Psoas muscle (tissue), 8 donors: ENCODE results near the gene CELF1. TPM values are rescaled to one million over a fixed set of nuclear protein-coding genes. Genes with fewer than 3 reads are reported as not detected.

Experiments used
- ATAC-seq, 4 donors: fragments of 200-7000 bp; cut with Tn5 transposase; one replicate each; pipeline ENCODE4 v1.9.1; 2020; ENCODE audit warnings: moderate library complexity in 3 of 4, mild to moderate bottlenecking in 2 of 4
- DNase-seq, 2 donors: peaks; one replicate each; pipeline ENCODE4 v3.0.0-alpha.2; 2020
- H3K27ac ChIP-seq: fragments of 200-600 bp; one replicate; pipeline ENCODE4 v1.8.0; 2022
- H3K27me3 ChIP-seq, 3 donors: fragments of 200-600 bp in 1 of 3; one replicate each; pipeline versions ENCODE4 v1.6.1 to v1.8.0; 2013 to 2022; ENCODE audit warnings: low read length in 2 of 3, mild to moderate bottlenecking in 2 of 3, moderate library complexity in 1 of 3; ENCODE audit not compliant: insufficient read depth in 3 of 3
- H3K36me3 ChIP-seq, 2 donors: fragments of 200-600 bp in 1 of 2; one replicate each; pipeline versions ENCODE4 v1.6.1 to v1.8.0; 2013 to 2022; ENCODE audit warnings: low read depth in 1 of 2, mild to moderate bottlenecking in 1 of 2, moderate library complexity in 1 of 2; ENCODE audit not compliant: insufficient read depth in 1 of 2
- H3K4me1 ChIP-seq: fragments of 200-600 bp; one replicate; pipeline ENCODE4 v1.8.0; 2022
- H3K4me3 ChIP-seq: fragments of 200-600 bp; one replicate; pipeline ENCODE4 v1.8.0; 2022; ENCODE audit warnings: mild to moderate bottlenecking
- H3K9me3 ChIP-seq: fragments of 200-600 bp; one replicate; pipeline ENCODE4 v1.8.0; 2022
- CTCF ChIP-seq: fragments of 200-600 bp; IDR thresholded peaks from one replicate; pipeline ENCODE4 v1.8.0; 2022; ENCODE audit warnings: antibody characterized with exemption
- WGBS, 3 donors: extraction: QIAGEN DNeasy Blood & Tissue Kit; methylation state at CpG; one replicate each; pipeline versions ENCODE4 v1.1.6 to v1.1.7; 2013; 5-methylcytosine and 5-hydroxymethylcytosine counted together
- intact Hi-C, 2 donors: fragments of 100-400 bp; cut with DNase I; formaldehyde crosslinking; loops; one replicate each; pipeline versions ENCODE4 v1.11.0 to v1.14.2; 2022
- polyA plus RNA-seq, 3 donors: library from polyadenylated mRNA; stranded (reverse); fragments of 200-250 nt; gene quantifications; one replicate each; pipeline ENCODE4 v1.2.3, GENCODE V29; 2013
- total RNA-seq, 4 donors: library from RNA; stranded (reverse); fragmentation: NEBNext Ultra II Directional in 2 of 4; extraction: Animal tissue kit (Norgen Biotek cat#: 25700) in 2 of 4; gene quantifications; one replicate each; pipeline versions ENCODE4 v1.2.1 to v1.2.4, GENCODE V29; 2021 to 2023
- donor health status: healthy with polysubstance abuse.
- donor health status: DM: no; HTN: no; CAD: no; lungs with moderate emphysema.
- donor health status: Bipolar disorder and iron deficiency.
- donor health status: healthy.
- donor health status: DM: yes; HTN: yes; CAD: no.
- donor health status: DM: no; HTN: no; CAD: no.
- donor health status: DM: no; HTN: no; CAD: no.
- donor health status: DM: yes; HTN: yes; CAD: no.

Gene CELF1
- total and polyA plus RNA-seq, 7 donors = 40.1 to 193 (median 112) TPM

GRCh38 chr11:47495011-47495855 is 57.7 kb downstream of the CELF1 start:
- H3K27me3 ChIP-seq = no peaks in the 10 kb centered on the region
- ATAC-seq (no peak), DNase-seq (no peak)
- WGBS, 3 donors = 54 to 73% (median 61%) methylated on average over 4 of the region's 4 CpGs
- H3K4me1 ChIP-seq = peaks cover 56% of the 10 kb centered on the region
- TF ChIP-seq CTCF = no peak
- intact Hi-C loops = no loop called here
- peaks cover 10 to 54% of the 10 kb centered on the region in 2 donors for H3K36me3 ChIP-seq
- H3K27ac ChIP-seq = no peak overlapping the region
- H3K9me3 ChIP-seq = no peaks in the 10 kb centered on the region
- H3K4me3 ChIP-seq = no peak overlapping the region

- ATAC-seq (no peak), DNase-seq (no peak)
- WGBS, 3 donors = 79 to 89% (median 88%) methylated on average over 2 of the region's 2 CpGs
- no peak for TF ChIP-seq CTCF
- H3K27ac ChIP-seq = peak overlapping the region; percentile 5
- peaks cover 9% of the 10 kb centered on the region for H3K4me1 ChIP-seq
- no peak overlapping the region for H3K4me3 ChIP-seq
- intact Hi-C loops = no loop called here
- H3K9me3 ChIP-seq = no peaks in the 10 kb centered on the region
- peaks cover 7 to 73% of the 10 kb centered on the region in 2 donors for H3K36me3 ChIP-seq
- no peaks in the 10 kb centered on the region for H3K27me3 ChIP-seq
Observed at GRCh38 chr11:47489395-47489755, 63.6 kb downstream of the CELF1 start.

- 74 to 82% (median 74%) methylated on average over 6 of the region's 6 CpGs for WGBS, 3 donors
- H3K4me1 ChIP-seq = peaks cover 9% of the 10 kb centered on the region
- H3K4me3 ChIP-seq = no peak overlapping the region
- TF ChIP-seq CTCF = no peak
- H3K36me3 ChIP-seq = peaks cover 7 to 73% of the 10 kb centered on the region in 2 donors
- no peak for DNase-seq
- peak overlapping the region; percentile 5 for H3K27ac ChIP-seq
- intact Hi-C loops = no loop called here
- peak in 1 of 4 donors; percentile 39 for ATAC-seq
- H3K9me3 ChIP-seq = no peaks in the 10 kb centered on the region
- H3K27me3 ChIP-seq = no peaks in the 10 kb centered on the region
Observed at GRCh38 chr11:47488674-47489394, 64.1 kb downstream of the CELF1 start.

GRCh38 chr11:47488111-47488510 is 64.8 kb downstream of the CELF1 start:
- no peak for ATAC-seq
- Histone ChIP-seq H3K9me3 (no peaks in the 10 kb centered on the region), H3K4me1 (peaks cover 9% of the 10 kb centered on the region), H3K36me3 (peaks cover 11 to 73% of the 10 kb centered on the region in 2 donors), H3K27ac (no peak overlapping the region), H3K27me3 (no peaks in the 10 kb centered on the region), H3K4me3 (no peak overlapping the region)
- no peak for TF ChIP-seq CTCF
- WGBS, 3 donors = 91 to 95% (median 91%) methylated on average over 3 of the region's 3 CpGs
- no peak for DNase-seq
- intact Hi-C loops = no loop called here
